ENCODE data around the gene SEPTIN5.
"Not testable (repeated sequence)": the region's sequence is repeated elsewhere in the genome, so short reads cannot be mapped to it uniquely, and the experiment has no call there.

DNA sequence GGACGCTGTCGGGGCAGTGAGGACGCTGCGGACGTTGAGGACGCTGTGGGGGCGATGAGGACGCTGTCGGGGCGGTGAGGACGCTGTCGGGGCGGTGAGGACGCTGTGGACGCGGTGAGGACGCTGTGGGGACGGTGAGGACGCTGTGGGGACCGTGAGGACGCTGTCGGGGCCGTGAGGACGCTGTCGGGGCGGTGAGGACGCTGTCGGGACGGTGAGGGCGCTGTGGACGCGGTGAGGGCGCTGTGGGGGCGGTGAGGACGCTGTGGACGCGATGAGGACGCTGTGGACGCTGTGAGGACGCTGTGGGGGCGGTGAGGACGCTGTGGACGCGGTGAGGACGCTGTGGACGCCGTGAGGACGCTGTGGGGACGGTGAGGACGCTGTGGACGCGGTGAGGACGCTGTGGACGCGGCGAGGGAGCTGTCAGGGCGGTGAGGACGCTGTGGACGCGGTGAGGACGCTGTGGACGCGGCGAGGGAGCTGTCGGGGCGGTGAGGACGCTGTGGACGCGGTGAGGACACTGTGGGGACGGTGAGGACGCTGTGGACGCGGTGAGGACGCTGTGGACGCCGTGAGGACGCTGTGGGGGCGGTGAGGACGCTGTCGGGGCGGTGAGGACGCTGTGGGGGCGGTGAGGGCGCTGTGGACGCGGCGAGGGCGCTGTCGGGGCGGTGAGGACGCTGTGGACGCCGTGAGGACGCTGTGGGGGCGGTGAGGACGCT is 11.9 kb downstream of the SEPTIN5 start:
- TF ChIP-seq, protein P1, sequence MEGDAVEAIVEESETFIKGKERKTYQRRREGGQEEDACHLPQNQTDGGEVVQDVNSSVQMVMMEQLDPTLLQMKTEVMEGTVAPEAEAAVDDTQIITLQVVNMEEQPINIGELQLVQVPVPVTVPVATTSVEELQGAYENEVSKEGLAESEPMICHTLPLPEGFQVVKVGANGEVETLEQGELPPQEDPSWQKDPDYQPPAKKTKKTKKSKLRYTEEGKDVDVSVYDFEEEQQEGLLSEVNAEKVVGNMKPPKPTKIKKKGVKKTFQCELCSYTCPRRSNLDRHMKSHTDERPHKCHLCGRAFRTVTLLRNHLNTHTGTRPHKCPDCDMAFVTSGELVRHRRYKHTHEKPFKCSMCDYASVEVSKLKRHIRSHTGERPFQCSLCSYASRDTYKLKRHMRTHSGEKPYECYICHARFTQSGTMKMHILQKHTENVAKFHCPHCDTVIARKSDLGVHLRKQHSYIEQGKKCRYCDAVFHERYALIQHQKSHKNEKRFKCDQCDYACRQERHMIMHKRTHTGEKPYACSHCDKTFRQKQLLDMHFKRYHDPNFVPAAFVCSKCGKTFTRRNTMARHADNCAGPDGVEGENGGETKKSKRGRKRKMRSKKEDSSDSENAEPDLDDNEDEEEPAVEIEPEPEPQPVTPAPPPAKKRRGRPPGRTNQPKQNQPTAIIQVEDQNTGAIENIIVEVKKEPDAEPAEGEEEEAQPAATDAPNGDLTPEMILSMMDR (IDR thresholded peaks at IDR 0.05 in 2 of 3, conservative IDR thresholded peaks at IDR 0.05 in 1 of 3; ENCODE audit: insufficient read depth in 2 of 3, low read depth in 1 of 3, low read length in 3 of 3): not testable (repeated sequence)
- not testable (repeated sequence) for TF ChIP-seq ZNF707 (CRISPR knock-in tag; conservative IDR thresholded peaks at IDR 0.05); ZNF584 (CRISPR knock-in tag; IDR thresholded peaks at IDR 0.05; ENCODE audit: low read depth); MED1 (CRISPR knock-in tag; IDR thresholded peaks at IDR 0.05; ENCODE audit: borderline replicate concordance); EZH2 (IDR thresholded peaks at IDR 0.05; ENCODE audit: borderline replicate concordance, low read depth, low read length); POLR2A (conservative IDR thresholded peaks at IDR 0.05); MAZ (CRISPR knock-in tag; conservative IDR thresholded peaks at IDR 0.05 in 1 of 2, IDR thresholded peaks at IDR 0.05 in 1 of 2); ZNF57 (CRISPR knock-in tag; IDR thresholded peaks at IDR 0.05); ZNF146 (CRISPR knock-in tag; IDR thresholded peaks at IDR 0.05; ENCODE audit: unreplicated experiment); ARID1B (IDR thresholded peaks at IDR 0.05); POLR2AphosphoS5 (IDR thresholded peaks at IDR 0.05; ENCODE audit: control insufficient read depth, insufficient read depth, low read depth, low read length); SREBF1 (IDR thresholded peaks at IDR 0.05; ENCODE audit: borderline replicate concordance, low read depth, low read length); ZNF253 (CRISPR knock-in tag; conservative IDR thresholded peaks at IDR 0.05)
- TF ChIP-seq, protein P2, sequence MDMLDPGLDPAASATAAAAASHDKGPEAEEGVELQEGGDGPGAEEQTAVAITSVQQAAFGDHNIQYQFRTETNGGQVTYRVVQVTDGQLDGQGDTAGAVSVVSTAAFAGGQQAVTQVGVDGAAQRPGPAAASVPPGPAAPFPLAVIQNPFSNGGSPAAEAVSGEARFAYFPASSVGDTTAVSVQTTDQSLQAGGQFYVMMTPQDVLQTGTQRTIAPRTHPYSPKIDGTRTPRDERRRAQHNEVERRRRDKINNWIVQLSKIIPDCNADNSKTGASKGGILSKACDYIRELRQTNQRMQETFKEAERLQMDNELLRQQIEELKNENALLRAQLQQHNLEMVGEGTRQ (CRISPR knock-in tag; IDR thresholded peaks at IDR 0.05): not testable (repeated sequence)
